Measurements from ENCODE around the gene PBX1.

Gene PBX1

DNA sequence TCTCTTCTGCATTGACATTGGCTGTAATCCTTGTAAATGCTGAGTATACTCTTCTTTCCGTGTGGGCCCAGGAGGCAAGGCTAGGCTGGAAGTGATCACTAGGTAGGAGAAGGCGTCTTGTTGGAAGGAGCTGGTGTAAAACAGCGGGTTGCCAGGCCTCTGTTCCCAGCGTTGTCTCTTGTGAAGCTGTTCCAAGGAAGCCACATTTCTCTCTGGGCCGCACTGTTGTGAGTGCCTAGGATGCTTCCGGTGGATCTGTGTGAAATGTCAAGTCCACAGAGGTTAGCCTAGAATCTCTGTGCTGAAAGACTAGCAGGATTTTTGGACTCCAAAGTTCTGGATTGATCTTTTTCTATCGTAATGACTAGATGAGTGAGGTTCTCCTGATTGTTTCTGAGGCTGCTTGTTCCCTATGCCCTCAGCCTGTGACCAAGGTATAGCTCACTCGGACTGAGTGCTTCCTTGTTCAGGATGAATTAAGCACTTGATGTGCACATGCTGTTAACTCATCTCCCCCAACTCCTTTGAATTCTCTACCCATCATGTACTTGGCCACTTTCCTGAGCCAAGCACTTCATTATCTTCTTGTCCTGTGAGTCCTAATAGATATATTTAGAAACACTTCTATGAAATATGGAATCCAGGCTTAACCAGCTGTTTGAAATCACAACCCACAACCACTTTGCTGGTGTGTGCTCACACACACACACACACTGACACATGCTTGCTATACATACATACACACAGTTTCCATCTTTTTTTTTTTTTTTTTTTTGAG is 63.3 kb downstream of the PBX1 start:
- DNase-seq = no peak

DNA sequence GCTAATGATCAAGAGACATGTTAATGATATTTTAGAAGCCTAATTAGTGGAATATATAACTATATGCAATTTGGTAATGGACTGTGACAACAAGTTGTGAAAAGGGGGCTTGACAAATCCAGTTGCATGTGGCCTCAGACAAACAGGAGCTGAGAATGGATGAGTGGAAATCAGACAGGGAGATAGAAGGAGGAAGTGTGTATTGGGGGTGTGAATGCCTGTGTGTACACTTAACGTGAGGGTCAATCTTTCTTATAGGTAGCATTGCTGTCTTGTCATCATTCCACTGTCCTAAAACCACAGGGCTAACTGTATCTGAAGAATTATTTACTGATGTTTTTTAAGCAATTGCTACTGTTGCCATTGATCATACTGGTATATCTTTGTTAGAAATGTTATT is 64.8 kb downstream of the PBX1 start:
- DNase-seq = no peak

GRCh38 chr1:164624400-164624799 is 65.4 kb downstream of the PBX1 start:
- DNase-seq = no peak

- no peak for DNase-seq
Measured at GRCh38 chr1:164625004-164625617, 66.1 kb downstream of the PBX1 start.

- DNase-seq = no peak
Measured at GRCh38 chr1:164628772-164629171, 69.8 kb downstream of the PBX1 start.

- DNase-seq = no peak
Measured at GRCh38 chr1:164629971-164630370, 71.0 kb downstream of the PBX1 start.

DNA sequence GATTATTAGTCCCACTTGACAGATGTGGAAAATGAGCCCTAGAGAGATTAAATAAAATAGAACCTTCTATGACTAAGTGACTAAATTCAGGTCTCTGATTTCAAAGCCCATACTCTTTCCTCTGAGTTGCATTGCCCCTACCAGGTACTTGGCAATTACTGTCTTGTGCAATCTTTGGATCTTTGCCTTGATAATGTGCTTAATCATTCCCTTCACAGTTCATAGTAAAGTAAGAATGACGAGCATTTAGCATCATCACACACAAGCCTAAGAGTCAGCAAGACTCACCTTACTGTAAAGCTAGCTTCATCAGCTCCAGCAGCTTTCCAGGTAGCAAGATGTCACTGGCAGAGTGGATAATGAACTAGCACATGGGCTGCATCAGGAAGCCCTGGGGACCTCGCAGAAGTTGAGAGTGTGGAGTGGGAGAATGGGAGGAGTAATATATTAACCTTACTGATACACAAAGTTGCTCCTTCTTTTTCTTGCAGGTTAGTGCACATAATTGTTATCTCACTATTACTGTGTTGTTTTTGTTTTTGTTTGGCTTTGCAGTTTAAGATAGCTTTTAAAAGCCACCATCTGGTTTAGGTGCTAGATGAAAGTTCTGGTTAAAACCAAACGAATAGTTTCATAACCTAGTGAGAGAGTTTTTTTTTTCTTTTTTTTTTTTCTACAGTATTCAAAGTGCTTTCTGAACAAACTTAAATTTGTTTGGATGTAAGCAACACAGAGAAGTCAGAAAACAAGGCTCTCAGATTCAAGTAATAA is 71.8 kb downstream of the PBX1 start:
- DNase-seq = no peak

GRCh38 chr1:164631751-164632150 is 72.8 kb downstream of the PBX1 start:
- no peak for DNase-seq

DNA sequence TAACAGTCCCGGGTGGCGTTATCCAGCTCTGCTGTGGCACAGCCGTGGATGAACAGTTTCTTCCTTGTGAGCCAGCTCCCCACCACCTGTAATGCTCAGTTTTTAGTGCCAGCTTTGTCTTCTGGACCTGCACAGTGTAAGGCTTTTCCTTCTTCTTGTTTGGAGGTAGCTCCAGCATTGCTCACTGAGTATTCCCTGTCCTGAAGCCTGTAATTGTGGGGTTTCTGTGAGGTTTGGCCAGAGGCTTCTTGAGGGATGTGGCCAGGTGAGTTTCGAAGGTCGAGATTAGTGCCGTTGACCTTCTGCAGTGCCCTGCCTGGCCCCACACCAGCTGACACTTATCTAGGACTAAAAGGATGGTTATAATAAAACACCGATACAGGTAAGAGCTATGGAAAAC is 75.0 kb downstream of the PBX1 start:
- no peak for DNase-seq

DNA sequence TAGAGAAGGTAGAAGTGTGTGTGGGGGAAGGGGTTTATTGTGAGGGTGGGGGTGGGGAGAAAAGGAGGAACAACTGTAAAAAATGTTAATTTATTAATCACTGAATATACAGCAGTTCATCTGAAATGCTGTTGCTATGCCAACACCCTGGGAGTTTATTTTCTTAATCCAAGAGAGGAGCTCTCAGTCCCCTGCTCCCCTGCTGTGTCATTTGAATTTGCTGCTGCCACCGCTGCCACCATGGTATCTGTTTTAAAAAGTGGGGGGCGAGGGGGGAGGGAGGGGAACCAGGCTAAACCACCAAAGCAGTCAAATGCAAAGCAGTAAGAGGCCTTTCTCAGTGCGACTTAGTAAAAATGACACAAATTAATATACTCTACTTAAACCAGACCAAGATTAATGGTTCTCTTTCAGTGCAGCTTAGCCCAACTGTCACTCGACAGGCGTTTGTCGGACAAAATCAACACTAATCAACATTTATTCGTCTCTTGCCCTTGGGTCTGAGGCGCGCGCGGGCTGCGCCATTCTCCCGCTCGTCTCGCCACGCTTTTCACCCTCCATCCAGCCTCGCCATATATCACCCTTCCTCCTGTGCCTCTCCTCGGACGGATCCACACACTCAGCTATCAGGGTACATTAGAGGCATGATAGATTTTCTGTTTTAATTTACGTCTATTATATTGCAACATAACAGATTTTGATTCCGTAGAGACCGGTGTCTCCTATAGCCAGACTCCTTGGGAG is 76.2 kb downstream of the PBX1 start:
- DNase-seq = no peak

GRCh38 chr1:164635803-164636731 is 77.1 kb downstream of the PBX1 start:
- no peak for DNase-seq

DNA sequence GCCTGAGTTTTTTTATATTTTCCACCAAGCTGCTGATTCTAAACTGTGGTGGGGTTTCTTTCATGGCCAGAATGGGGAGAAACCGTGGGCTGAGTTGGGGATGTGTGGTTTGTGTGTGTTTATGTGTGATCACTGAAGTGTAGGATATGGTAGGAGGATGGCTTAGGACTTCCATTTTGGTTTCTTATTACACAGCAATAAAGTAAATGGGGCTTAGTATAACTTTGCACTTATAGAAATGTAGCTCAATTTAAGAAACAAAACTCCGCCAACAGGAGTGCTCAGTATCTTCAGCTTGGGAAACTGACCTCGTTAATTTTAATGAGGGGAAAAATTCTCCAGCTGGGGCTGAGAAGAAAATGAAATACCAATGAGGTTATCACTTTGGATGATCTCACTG is 77.8 kb downstream of the PBX1 start:
- no peak for DNase-seq

DNA sequence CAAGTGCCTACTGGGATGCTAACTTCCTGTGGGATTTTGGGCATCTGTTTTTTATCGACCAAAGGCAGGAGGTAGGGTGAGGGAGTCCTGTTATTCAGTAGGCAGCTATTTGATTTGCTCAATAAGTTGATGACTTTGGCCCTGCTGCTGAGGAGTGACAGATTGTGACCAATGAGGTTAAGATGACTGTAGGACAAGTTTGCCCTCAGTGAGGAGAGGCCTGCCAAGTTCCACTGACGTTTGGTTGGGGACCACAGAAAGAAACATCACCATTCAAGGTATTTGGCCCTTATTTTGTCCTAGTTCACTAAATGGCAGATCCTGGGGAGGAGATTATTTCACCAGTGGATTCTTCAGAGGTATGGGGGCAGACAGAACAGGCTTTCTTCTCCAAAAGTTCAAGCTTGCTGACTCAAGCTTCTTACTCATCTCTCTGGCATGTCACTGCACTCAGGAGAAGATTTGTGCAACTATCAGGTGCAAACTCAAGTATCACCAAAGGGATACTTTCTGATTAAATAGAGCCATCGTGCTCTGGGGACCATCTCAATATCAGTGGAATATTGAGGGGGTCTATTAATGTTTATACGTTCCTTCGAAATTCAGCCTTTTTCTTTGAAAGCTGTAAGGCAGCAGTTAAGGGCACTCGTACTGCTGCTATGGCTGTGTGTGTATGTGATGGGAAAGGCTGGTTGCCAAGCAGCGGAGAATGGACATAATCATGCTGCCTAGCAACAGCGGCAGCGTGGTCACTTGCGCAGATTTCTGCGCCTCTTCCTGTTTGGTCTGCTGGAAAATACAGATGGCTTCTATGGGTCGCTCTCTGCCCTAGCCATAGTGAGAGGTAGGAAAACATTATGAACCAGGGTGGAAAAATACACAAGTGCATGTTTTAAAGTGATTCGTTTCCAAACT is 78.7 kb downstream of the PBX1 start:
- DNase-seq = no peak

- DNase-seq = no peak
Measured at GRCh38 chr1:164638492-164639202, 79.7 kb downstream of the PBX1 start.

- DNase-seq = no peak
Measured at GRCh38 chr1:164640686-164641352, 81.8 kb downstream of the PBX1 start.

DNA sequence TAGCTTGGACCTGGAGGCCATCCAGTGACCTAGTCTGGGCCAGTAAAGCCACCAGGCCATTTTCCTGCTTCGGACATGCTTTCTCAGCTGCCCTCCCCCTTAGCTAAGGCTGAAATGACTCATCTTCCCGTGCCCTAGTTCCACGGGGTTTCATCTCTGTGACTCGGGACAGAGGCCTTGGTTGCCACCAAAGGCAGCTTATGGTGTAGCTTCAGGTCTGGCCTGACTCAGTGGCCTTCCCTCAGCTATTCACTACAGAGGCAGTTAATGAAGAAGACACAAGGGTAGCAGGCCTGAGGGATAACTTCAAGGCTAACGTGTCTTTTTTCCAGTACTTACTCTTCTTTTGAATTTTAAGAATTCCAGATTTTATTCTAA is 82.4 kb downstream of the PBX1 start:
- DNase-seq = no peak

- DNase-seq = no peak
Measured at GRCh38 chr1:164643018-164643417, 84.0 kb downstream of the PBX1 start.

GRCh38 chr1:164644268-164644667 is 85.3 kb downstream of the PBX1 start:
- no peak for DNase-seq

DNA sequence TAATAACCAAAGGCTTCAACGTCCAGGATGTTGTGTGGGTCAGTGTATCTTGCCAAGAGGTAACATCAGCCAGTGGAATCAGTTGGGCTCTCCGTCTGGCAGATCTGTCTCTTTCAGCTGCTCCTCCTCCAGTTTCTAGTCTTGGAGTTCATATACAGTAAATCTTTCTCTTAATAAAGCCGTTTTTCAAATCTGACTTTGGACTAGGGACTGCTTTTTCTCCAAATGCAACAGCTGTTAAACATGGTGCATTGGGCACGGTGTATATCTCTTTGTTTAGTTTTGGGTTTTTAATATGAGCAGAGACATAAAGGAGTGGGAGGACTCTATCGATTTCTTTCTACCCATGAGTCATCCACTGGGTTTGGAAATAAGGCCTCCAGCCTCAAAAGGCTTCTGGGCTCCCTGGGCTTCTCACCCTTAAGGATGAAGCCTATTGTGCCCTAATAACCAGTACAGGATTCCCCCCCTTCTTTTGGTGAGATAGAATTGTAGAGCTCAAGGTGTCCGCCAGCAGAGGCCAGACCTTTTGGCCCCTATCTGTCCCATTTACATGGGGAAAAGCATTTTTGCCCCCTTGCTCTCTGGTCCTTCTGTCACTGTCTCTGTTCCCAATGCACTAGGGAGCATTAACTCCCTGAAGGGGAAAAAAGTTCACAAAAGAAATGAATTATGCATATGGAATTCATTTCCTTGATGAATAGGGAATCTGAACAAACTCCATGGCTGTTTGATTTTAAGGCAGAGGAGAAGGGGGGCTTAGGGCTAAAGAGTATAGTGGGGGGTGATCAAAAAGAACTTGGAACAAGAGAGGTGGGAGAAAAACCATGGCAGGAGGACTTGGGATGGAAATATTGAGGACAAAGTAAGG is 86.0 kb downstream of the PBX1 start:
- no peak for DNase-seq

Data from stimulated activated naive CD4-positive, alpha-beta T cell treated with Interleukin-2 at 50 U/mL for 16 hours (primary cell).